Measurements from ENCODE around the gene OTOG.

The OTOG gene

GRCh38 chr11:17691550-17691949 is 144.5 kb downstream of the OTOG start:
- DNase-seq (ENCODE audit: extremely low read depth in 1 of 2, low read depth in 1 of 2) = no peak

- no peak for DNase-seq (ENCODE audit: extremely low read depth in 1 of 2, low read depth in 1 of 2)
Observed at GRCh38 chr11:17691976-17692375, 144.9 kb downstream of the OTOG start.

GRCh38 chr11:17692931-17693330 is 145.9 kb downstream of the OTOG start:
- no peak for DNase-seq (ENCODE audit: extremely low read depth in 1 of 2, low read depth in 1 of 2)

GRCh38 chr11:17693531-17693930 is 146.5 kb downstream of the OTOG start:
- no peak for DNase-seq (ENCODE audit: extremely low read depth in 1 of 2, low read depth in 1 of 2)

GRCh38 chr11:17694494-17695110 is 147.5 kb downstream of the OTOG start:
- DNase-seq (ENCODE audit: extremely low read depth in 1 of 2, low read depth in 1 of 2) = no peak

- DNase-seq (ENCODE audit: extremely low read depth in 1 of 2, low read depth in 1 of 2) = no peak
Observed at GRCh38 chr11:17695454-17696441, 148.7 kb downstream of the OTOG start.

GRCh38 chr11:17696741-17697140 is 149.7 kb downstream of the OTOG start:
- DNase-seq (ENCODE audit: extremely low read depth in 1 of 2, low read depth in 1 of 2) = no peak

Data from activated CD8-positive, alpha-beta memory T cell treated with anti-CD3 and anti-CD28 coated beads for 1 hour (primary cell).